Stimulated activated naive CD8-positive, alpha-beta T cell treated with anti-CD3 and anti-CD28 coated beads, Interleukin-15, amount 100 ng/mL, for 72 hours (primary cell): ENCODE results near the gene ARHGEF17.

Experiments
- ATAC-seq: fragments of 150-1000 bp; cut with Tn5 transposase; 2 replicates; pipeline ENCODE4 v1.10.0; 2021; ENCODE audit warnings: mild to moderate bottlenecking, moderate library complexity
- DNase-seq, 2 donors: peaks; one replicate each; pipeline ENCODE4 v3.0.0; 2021 to 2022
- H3K27ac Mint-ChIP-seq, 2 donors: one replicate each; pipeline ENCODE4 v1.8.0; 2022; ENCODE audit warnings: mild to moderate bottlenecking in 2 of 2, mixed read lengths in 2 of 2, moderate library complexity in 2 of 2
- H3K27me3 Mint-ChIP-seq: one replicate; pipeline ENCODE4 v1.8.0; 2022; ENCODE audit warnings: mixed read lengths
- H3K4me1 Mint-ChIP-seq: one replicate; pipeline ENCODE4 v1.8.0; 2022; ENCODE audit warnings: mild to moderate bottlenecking, mixed read lengths
- H3K4me3 Mint-ChIP-seq, 2 donors: one replicate each; pipeline ENCODE4 v1.8.0; 2022; ENCODE audit warnings: mild to moderate bottlenecking in 2 of 2, mixed read lengths in 2 of 2, moderate library complexity in 1 of 2
- H3K9me3 Mint-ChIP-seq, 2 donors: one replicate each; pipeline ENCODE4 v1.8.0; 2022; ENCODE audit warnings: mixed read lengths in 2 of 2

ARHGEF17 gene

GRCh38 chr11:73360743-73361369 lies 52.8 kb downstream of the ARHGEF17 start:
- H3K4me3 Mint-ChIP-seq: no peak overlapping the region
- ATAC-seq: no peak
- no peaks in the 10 kb centered on the region for H3K9me3 Mint-ChIP-seq
- no peak for DNase-seq
- no peak overlapping the region for H3K27ac Mint-ChIP-seq
- peaks cover 5% of the 10 kb centered on the region for H3K4me1 Mint-ChIP-seq
- no peaks in the 10 kb centered on the region for H3K27me3 Mint-ChIP-seq

GRCh38 chr11:73361953-73362776 lies 54.1 kb downstream of the ARHGEF17 start:
- Mint-ChIP-seq H3K9me3 (no peaks in the 10 kb centered on the region), H3K4me3 (no peak overlapping the region), H3K27me3 (no peaks in the 10 kb centered on the region), H3K4me1 (peaks cover 18% of the 10 kb centered on the region), H3K27ac (no peak overlapping the region)
- ATAC-seq: peak; percentile 24
- no peak for DNase-seq

GRCh38 chr11:73363147-73363546 lies 55.1 kb downstream of the ARHGEF17 start:
- no peaks in the 10 kb centered on the region for H3K27me3 Mint-ChIP-seq
- ATAC-seq: no peak
- H3K27ac Mint-ChIP-seq: no peak overlapping the region

GRCh38 chr11:73365352-73366264 lies 57.5 kb downstream of the ARHGEF17 start:
- Mint-ChIP-seq H3K9me3 (no peaks in the 10 kb centered on the region), H3K27me3 (no peaks in the 10 kb centered on the region), H3K4me1 (peaks cover 35% of the 10 kb centered on the region), H3K27ac (peak overlapping the region; percentile 75 to 96), H3K4me3 (peak overlapping the region; percentile 35 to 57)
- DNase-seq (no peak), ATAC-seq (no peak)

More at GRCh38 chr11:73363147-73363546, 55.1 kb downstream of the ARHGEF17 start:
- Mint-ChIP-seq H3K4me3 (no peak overlapping the region), H3K4me1 (peaks cover 28% of the 10 kb centered on the region), H3K9me3 (no peaks in the 10 kb centered on the region)
- DNase-seq: no peak

GRCh38 chr11:73366265-73366610 lies 58.2 kb downstream of the ARHGEF17 start:
- no peak for DNase-seq
- Mint-ChIP-seq H3K27ac (peak overlapping the region; percentile 75 to 96), H3K4me1 (peaks cover 35% of the 10 kb centered on the region), H3K27me3 (no peaks in the 10 kb centered on the region), H3K9me3 (no peaks in the 10 kb centered on the region), H3K4me3 (peak overlapping the region; percentile 35 to 57)
- ATAC-seq: peak; percentile 54

- ATAC-seq: no peak
- Mint-ChIP-seq H3K9me3 (no peaks in the 10 kb centered on the region), H3K4me3 (no peak overlapping the region), H3K27ac (peak overlapping the region in 1 of 2 donors; percentile 96), H3K4me1 (peaks cover 35% of the 10 kb centered on the region), H3K27me3 (no peaks in the 10 kb centered on the region)
- no peak for DNase-seq
These were observed 58.9 kb downstream of the ARHGEF17 start for GRCh38 chr11:73366953-73367352.

- no peaks in the 10 kb centered on the region for H3K27me3 Mint-ChIP-seq
- no peak overlapping the region for H3K4me3 Mint-ChIP-seq
- DNase-seq: no peak
- H3K9me3 Mint-ChIP-seq: no peaks in the 10 kb centered on the region
- ATAC-seq: no peak
- H3K4me1 Mint-ChIP-seq: peaks cover 35% of the 10 kb centered on the region
- H3K27ac Mint-ChIP-seq: peak overlapping the region; percentile 25 to 95
These were observed 59.5 kb downstream of the ARHGEF17 start for GRCh38 chr11:73367482-73368024.

GRCh38 chr11:73372375-73372993 lies 64.4 kb downstream of the ARHGEF17 start:
- Mint-ChIP-seq H3K27ac (peak overlapping the region in 1 of 2 donors; percentile 55), H3K4me3 (no peak overlapping the region), H3K4me1 (peaks cover 32% of the 10 kb centered on the region), H3K27me3 (no peaks in the 10 kb centered on the region), H3K9me3 (no peaks in the 10 kb centered on the region)
- ATAC-seq (no peak), DNase-seq (no peak)

GRCh38 chr11:73374151-73374550 lies 66.1 kb downstream of the ARHGEF17 start:
- no peaks in the 10 kb centered on the region for H3K9me3 Mint-ChIP-seq
- no peak overlapping the region for H3K4me3 Mint-ChIP-seq
- no peak overlapping the region for H3K27ac Mint-ChIP-seq
- ATAC-seq: no peak
- peaks cover 34% of the 10 kb centered on the region for H3K4me1 Mint-ChIP-seq
- DNase-seq: no peak
- H3K27me3 Mint-ChIP-seq: no peaks in the 10 kb centered on the region

- H3K4me3 Mint-ChIP-seq: peak overlapping the region; percentile 88 to 92
- H3K9me3 Mint-ChIP-seq: no peaks in the 10 kb centered on the region
These were observed 67.7 kb downstream of the ARHGEF17 start for GRCh38 chr11:73375830-73376159.

GRCh38 chr11:73376160-73376802 lies 68.2 kb downstream of the ARHGEF17 start, which contains the start of gene RELT:
RELT (plus strand) TSS chr11:73376399; CDS start chr11:73389137, 12,738 bp downstream.
- H3K27ac Mint-ChIP-seq: peak within 1 kb of the TSS; percentile 91 to 97
- DNase-seq: peak; percentile 96 to 99
- H3K4me1 Mint-ChIP-seq: peaks cover 55% of the 10 kb centered on the region
- H3K9me3 Mint-ChIP-seq: no peaks in the 10 kb centered on the region
- ATAC-seq: peak; percentile 87
- no peaks in the 10 kb centered on the region for H3K27me3 Mint-ChIP-seq
- peak within 1 kb of the TSS; percentile 88 to 92 for H3K4me3 Mint-ChIP-seq

More at GRCh38 chr11:73375830-73376159, 67.7 kb downstream of the ARHGEF17 start:
- Mint-ChIP-seq H3K4me1 (peaks cover 50% of the 10 kb centered on the region), H3K27me3 (no peaks in the 10 kb centered on the region), H3K27ac (peak overlapping the region; percentile 85 to 91)
- DNase-seq (no peak), ATAC-seq (peak; percentile 1)

- Mint-ChIP-seq H3K27ac (peak overlapping the region; percentile 88 to 97), H3K4me1 (peaks cover 63% of the 10 kb centered on the region), H3K4me3 (peak overlapping the region; percentile 88 to 92), H3K27me3 (no peaks in the 10 kb centered on the region), H3K9me3 (no peaks in the 10 kb centered on the region)
- ATAC-seq (peak; percentile 64), DNase-seq (peak; percentile 62 to 72)
These were observed 68.9 kb downstream of the ARHGEF17 start for GRCh38 chr11:73376803-73377629.

GRCh38 chr11:73379189-73379880 lies 71.3 kb downstream of the ARHGEF17 start:
- Mint-ChIP-seq H3K4me3 (peak overlapping the region in 1 of 2 donors; percentile 8), H3K27ac (no peak overlapping the region), H3K4me1 (peaks cover 86% of the 10 kb centered on the region), H3K27me3 (no peaks in the 10 kb centered on the region), H3K9me3 (no peaks in the 10 kb centered on the region)
- DNase-seq (no peak), ATAC-seq (no peak)
